Mesothelial cell of epicardium (in vitro differentiated cells): Measurements from ENCODE around the gene SEPHS2. TPM values are rescaled to one million over a fixed set of nuclear protein-coding genes. Genes with fewer than 3 reads are reported as not detected.

Experiments
- DNase-seq, 2 experiments: peaks; one replicate each; pipeline ENCODE4 v3.0.0; 2021; ENCODE audit warnings: low spot score in 2 of 2; ENCODE audit not compliant: unreplicated experiment in 2 of 2
- H3K27ac Mint-ChIP-seq: 2 replicates; pipeline ENCODE4 v1.8.0; 2021; ENCODE audit warnings: mixed read lengths
- H3K27me3 Mint-ChIP-seq: 2 replicates; pipeline ENCODE4 v1.8.0; 2021; ENCODE audit warnings: low read depth, mixed read lengths
- H3K36me3 Mint-ChIP-seq: 2 replicates; pipeline ENCODE4 v1.8.0; 2021; ENCODE audit warnings: mixed read lengths
- H3K4me1 Mint-ChIP-seq: 2 replicates; pipeline ENCODE4 v1.8.0; 2021; ENCODE audit warnings: mixed read lengths
- H3K4me3 Mint-ChIP-seq: 2 replicates; pipeline ENCODE4 v1.8.0; 2021; ENCODE audit warnings: mild to moderate bottlenecking, moderate library complexity, mixed read lengths
- H3K9me3 Mint-ChIP-seq: 2 replicates; pipeline ENCODE4 v1.8.0; 2021; ENCODE audit warnings: mixed read lengths
- total RNA-seq: library from RNA; stranded (reverse); gene quantifications from 3 replicates; pipeline ENCODE4 v1.2.1, GENCODE V29; 2021
- TF ChIP-seq, protein P1 (sequence below): fragments of 200-600 bp; sonication (generic); IDR thresholded peaks from one replicate; pipeline ENCODE4 v1.5.0; 2021; ENCODE audit warnings: antibody characterized with exemption; ENCODE audit not compliant: unreplicated experiment

Gene SEPHS2
- total RNA-seq, 1 donor from 2014 or later: 29.3 TPM

DNA sequence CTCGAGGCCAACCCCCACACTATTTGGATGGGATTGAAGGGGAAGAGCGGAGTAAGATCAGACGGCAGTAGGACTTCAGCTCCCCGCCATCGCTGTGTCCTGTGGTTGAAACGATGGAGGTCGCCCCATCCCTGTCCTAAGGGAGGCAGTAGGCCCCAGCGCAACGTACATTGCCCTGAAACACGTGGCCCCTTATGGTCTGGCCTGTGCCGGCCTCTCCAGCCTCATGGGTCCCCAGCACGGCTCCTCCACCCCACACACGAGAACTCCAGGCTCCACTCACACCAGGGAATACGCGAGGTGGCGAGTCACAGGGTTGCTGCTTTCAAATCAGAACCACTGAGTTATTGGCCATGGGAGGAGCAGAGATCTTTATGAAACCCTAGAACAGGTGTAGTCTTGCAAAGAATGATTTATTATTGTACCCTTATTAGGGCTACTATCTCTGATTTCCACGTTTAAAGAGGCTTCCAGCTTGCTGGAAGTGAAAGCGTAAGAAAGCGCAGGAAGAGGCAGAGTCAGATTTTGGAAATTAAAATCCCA is 15.2 kb downstream of the SEPHS2 start:
- H3K4me3 Mint-ChIP-seq: no peak overlapping the region
- H3K27me3 Mint-ChIP-seq: peaks cover 9% of the 10 kb centered on the region
- TF ChIP-seq, protein P1, sequence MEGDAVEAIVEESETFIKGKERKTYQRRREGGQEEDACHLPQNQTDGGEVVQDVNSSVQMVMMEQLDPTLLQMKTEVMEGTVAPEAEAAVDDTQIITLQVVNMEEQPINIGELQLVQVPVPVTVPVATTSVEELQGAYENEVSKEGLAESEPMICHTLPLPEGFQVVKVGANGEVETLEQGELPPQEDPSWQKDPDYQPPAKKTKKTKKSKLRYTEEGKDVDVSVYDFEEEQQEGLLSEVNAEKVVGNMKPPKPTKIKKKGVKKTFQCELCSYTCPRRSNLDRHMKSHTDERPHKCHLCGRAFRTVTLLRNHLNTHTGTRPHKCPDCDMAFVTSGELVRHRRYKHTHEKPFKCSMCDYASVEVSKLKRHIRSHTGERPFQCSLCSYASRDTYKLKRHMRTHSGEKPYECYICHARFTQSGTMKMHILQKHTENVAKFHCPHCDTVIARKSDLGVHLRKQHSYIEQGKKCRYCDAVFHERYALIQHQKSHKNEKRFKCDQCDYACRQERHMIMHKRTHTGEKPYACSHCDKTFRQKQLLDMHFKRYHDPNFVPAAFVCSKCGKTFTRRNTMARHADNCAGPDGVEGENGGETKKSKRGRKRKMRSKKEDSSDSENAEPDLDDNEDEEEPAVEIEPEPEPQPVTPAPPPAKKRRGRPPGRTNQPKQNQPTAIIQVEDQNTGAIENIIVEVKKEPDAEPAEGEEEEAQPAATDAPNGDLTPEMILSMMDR: peak; percentile 40
- DNase-seq: no peak
- H3K4me1 Mint-ChIP-seq: no peaks in the 10 kb centered on the region
- peaks cover 12% of the 10 kb centered on the region for H3K36me3 Mint-ChIP-seq
- no peaks in the 10 kb centered on the region for H3K9me3 Mint-ChIP-seq
- H3K27ac Mint-ChIP-seq: no peak overlapping the region

DNA sequence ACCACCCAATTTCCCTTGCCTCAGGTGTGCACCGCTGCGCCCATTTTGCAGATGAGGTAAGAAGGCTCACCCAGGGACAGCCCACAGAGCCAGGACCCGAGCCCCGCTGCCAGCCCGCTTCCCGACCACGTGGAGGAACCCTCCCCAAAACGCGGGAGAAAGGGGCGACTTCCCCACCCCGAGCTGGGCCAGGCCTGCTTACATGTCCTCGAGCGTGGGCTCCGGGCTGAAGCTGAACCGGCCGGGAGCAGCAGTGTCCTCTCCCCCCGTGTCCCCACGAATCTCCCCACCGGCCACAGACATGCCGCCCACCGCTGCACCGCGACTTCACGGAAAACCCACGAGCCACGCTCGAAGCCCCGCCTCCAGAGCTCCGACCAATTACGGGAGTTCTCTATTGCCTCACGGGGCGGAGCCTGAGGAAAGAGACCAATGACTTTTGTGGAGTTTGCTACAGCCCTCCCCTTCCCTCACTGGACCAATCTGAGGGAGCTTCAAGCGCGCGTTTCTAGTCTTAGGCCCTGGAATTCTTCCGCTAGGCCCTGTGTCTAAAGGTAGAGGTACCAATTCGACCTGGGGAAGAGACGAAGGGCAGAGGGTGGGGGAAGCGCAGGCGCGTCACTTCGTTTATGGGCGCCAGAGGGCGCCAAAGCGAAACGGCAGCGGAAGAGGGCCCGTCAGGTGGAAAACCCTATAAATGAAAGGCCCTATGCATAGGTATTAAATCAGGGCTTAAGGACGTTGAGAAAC is 15.8 kb downstream of the SEPHS2 start, which contains the start of gene DCTPP1:
Gene DCTPP1, minus strand, starts transcription at position 353 of the 750 bp plus-strand sequence. Its CDS starts 50 bp downstream, at position 303.
- Mint-ChIP-seq H3K4me3 (no peak within 1 kb of the TSS), H3K36me3 (peaks cover 12% of the 10 kb centered on the region), H3K27ac (peak within 1 kb of the TSS; percentile 61), H3K27me3 (peaks cover 7% of the 10 kb centered on the region), H3K9me3 (no peaks in the 10 kb centered on the region), H3K4me1 (no peaks in the 10 kb centered on the region)
- TF ChIP-seq, protein P1: peak; percentile 67
- peak; percentile 84 to 86 for DNase-seq

GRCh38 chr16:30429418-30429677 is 16.3 kb downstream of the SEPHS2 start:
- H3K27me3 Mint-ChIP-seq: peaks cover 5% of the 10 kb centered on the region
- TF ChIP-seq, protein P1: no peak
- no peaks in the 10 kb centered on the region for H3K9me3 Mint-ChIP-seq
- H3K36me3 Mint-ChIP-seq: peaks cover 12% of the 10 kb centered on the region
- no peak for DNase-seq
- no peaks in the 10 kb centered on the region for H3K4me1 Mint-ChIP-seq
- no peak overlapping the region for H3K4me3 Mint-ChIP-seq
- no peak overlapping the region for H3K27ac Mint-ChIP-seq

GRCh38 chr16:30428055-30428454 is 17.6 kb downstream of the SEPHS2 start:
- H3K4me3 Mint-ChIP-seq: peak overlapping the region; percentile 0
- H3K27ac Mint-ChIP-seq: no peak overlapping the region

DNA sequence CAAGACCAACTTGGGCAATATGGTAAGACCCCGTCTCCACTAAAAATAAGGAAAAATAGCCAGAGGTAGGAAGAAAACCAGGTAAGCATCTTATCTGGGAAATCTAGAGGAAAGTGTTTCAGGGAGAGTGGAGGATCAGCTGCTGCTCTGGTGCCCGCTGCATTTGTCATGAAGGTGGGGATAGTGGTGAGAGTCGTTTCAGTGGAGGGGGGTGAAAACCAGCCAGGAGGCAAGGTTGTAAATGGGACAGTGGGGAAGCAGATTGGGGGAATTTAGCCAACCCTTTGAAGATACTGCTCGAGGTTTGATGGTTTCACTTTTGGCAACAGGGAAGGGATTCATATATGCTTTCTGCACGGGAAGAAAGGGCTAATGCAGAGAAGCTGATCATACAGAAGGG is 24.7 kb downstream of the SEPHS2 start:
- DNase-seq: no peak
- Mint-ChIP-seq H3K4me1 (peaks cover 9% of the 10 kb centered on the region), H3K27ac (no peak overlapping the region), H3K9me3 (no peaks in the 10 kb centered on the region), H3K27me3 (no peaks in the 10 kb centered on the region), H3K4me3 (no peak overlapping the region), H3K36me3 (peaks cover 28% of the 10 kb centered on the region)
- TF ChIP-seq, protein P1: no peak

More at GRCh38 chr16:30428055-30428454, 17.6 kb downstream of the SEPHS2 start:
- H3K36me3 Mint-ChIP-seq: peaks cover 19% of the 10 kb centered on the region
- no peaks in the 10 kb centered on the region for H3K4me1 Mint-ChIP-seq
- no peaks in the 10 kb centered on the region for H3K27me3 Mint-ChIP-seq
- H3K9me3 Mint-ChIP-seq: no peaks in the 10 kb centered on the region
- DNase-seq: no peak
- TF ChIP-seq, protein P1: no peak
